ENCODE results near the gene SCUBE3. TPM values are rescaled to one million over a fixed set of nuclear protein-coding genes. Genes with fewer than 3 reads are reported as not detected.

Gene SCUBE3
- total and polyA plus RNA-seq, 2 of the 13 experiments (the other 11 are each of a cell fraction or from before 2014, with no cell fraction given), result not detected

DNA sequence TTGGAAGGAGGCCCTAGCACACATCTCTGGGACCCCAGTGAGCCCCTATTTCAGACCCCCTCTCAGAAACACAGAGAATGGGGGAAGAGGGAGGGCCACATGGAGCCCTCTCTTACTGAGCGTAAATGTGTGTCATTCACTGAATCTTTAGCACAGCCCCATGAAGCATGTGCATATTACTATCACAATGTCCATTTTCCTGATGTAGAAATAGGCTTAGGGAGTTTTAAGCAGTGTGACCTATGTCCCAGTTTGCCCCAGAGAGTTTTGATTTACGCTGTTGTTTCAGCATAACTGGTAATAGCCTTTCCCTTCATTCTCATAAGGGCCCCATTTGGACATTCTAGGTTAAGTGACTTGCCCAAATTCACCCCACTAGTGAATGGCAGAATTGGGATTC is 47.6 kb upstream of the SCUBE3 start:
- intact Hi-C loops (cut with micrococcal nuclease; ENCODE audit: unreplicated experiment) (no loop called here), in situ Hi-C loops (cut with HindIII; ENCODE audit: extremely low pct_ligation_motif_present, low pct_unique_long_range_greater_than_20kb) (no loop called here)
- WGBS (ENCODE audit: low lambda C conversion rate), result 30% methylated on average over 2 of the region's 2 CpGs
- Histone ChIP-seq H3K27me3 (ENCODE audit: control insufficient read depth in 1 of 2, insufficient read depth in 2 of 2, low read length in 2 of 2) (0 out of 5 replicates have a peak, but pooled peaks cover 0 to 5% of the 10 kb centered on the region in 2 experiments), H3K9ac (ENCODE audit: insufficient read depth, low read depth, low read length) (no peak overlapping the region), H2AFZ (ENCODE audit: low read length) (no peak overlapping the region), H3K27ac (ENCODE audit: extremely low read length, insufficient read depth, low read length) (no peak overlapping the region), H3K4me3 (replicated peaks in 1 of 3; ENCODE audit: insufficient read depth in 1 of 3, low read depth in 2 of 3, low read length in 3 of 3) (0 out of 6 replicates have a peak overlapping the region, but pooled peaks of 2 of the 3 experiments have one; percentile 3 to 4), H4K20me1 (ENCODE audit: insufficient read depth, low read length) (no peaks in the 10 kb centered on the region), H3K36me3 (replicated peaks in 1 of 2; ENCODE audit: control insufficient read depth in 1 of 2, insufficient read depth in 2 of 2, low read length in 2 of 2) (no peaks in the 10 kb centered on the region), H3K79me2 (ENCODE audit: insufficient read depth, low read length) (no peaks in the 10 kb centered on the region), H3K9me3 (ENCODE audit: low read length) (0 out of 2 replicates have a peak, but pooled peaks cover 4% of the 10 kb centered on the region), H3K4me2 (ENCODE audit: low read depth, low read length) (peak overlapping the region; percentile 60), H3K4me1 (ENCODE audit: insufficient read depth, low read length) (peaks cover 60% of the 10 kb centered on the region)
- ATAC-seq (peak; percentile 6; the same call in 2 of the 3 replicates), FAIRE-seq (no peak), DNase-seq (ENCODE audit: low spot score) (no peak)
- ChIA-PET POLR2A (no interaction called here), CTCF (ENCODE audit: low intra/inter-chr PET ratio, low total read pairs) (no interaction called here)
- BruUV-seq (replicated peaks), result no TSS peak
- TF ChIP-seq, protein P1, sequence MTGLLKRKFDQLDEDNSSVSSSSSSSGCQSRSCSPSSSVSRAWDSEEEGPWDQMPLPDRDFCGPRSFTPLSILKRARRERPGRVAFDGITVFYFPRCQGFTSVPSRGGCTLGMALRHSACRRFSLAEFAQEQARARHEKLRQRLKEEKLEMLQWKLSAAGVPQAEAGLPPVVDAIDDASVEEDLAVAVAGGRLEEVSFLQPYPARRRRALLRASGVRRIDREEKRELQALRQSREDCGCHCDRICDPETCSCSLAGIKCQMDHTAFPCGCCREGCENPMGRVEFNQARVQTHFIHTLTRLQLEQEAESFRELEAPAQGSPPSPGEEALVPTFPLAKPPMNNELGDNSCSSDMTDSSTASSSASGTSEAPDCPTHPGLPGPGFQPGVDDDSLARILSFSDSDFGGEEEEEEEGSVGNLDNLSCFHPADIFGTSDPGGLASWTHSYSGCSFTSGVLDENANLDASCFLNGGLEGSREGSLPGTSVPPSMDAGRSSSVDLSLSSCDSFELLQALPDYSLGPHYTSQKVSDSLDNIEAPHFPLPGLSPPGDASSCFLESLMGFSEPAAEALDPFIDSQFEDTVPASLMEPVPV (CRISPR knock-in tag; IDR thresholded peaks at IDR 0.05), result no peak
- TF ChIP-seq ZNF609 (CRISPR knock-in tag; IDR thresholded peaks at IDR 0.05; ENCODE audit: borderline replicate concordance) (0 out of 2 replicates have a peak, but pooled peaks have one; percentile 1), EP300 (IDR thresholded peaks at IDR 0.05; ENCODE audit: low read depth in 2 of 2, low read length in 2 of 2) (no peak), EP300 (CRISPR knock-in tag; IDR thresholded peaks at IDR 0.05; ENCODE audit: borderline replicate concordance) (no peak), HDAC2 (CRISPR knock-in tag; IDR thresholded peaks at IDR 0.05) (no peak), ZNF207 (IDR thresholded peaks at IDR 0.05; ENCODE audit: borderline replicate concordance) (no peak), ELF4 (CRISPR knock-in tag; IDR thresholded peaks at IDR 0.05; ENCODE audit: borderline replicate concordance) (0 out of 2 replicates have a peak, but pooled peaks have one; percentile 2), NFIC (IDR thresholded peaks at IDR 0.05; ENCODE audit: low read length) (0 out of 2 replicates have a peak, but pooled peaks have one; percentile 5), NPAS2 (CRISPR knock-in tag; IDR thresholded peaks at IDR 0.05; ENCODE audit: borderline replicate concordance) (no peak), MEF2D (CRISPR knock-in tag; IDR thresholded peaks at IDR 0.05) (0 out of 2 replicates have a peak, but pooled peaks have one; percentile 10), ZFP36L1 (CRISPR knock-in tag; IDR thresholded peaks at IDR 0.05) (0 out of 2 replicates have a peak, but pooled peaks have one; percentile 52), NFRKB (IDR thresholded peaks at IDR 0.05) (no peak)
- TF ChIP-seq, protein P2, sequence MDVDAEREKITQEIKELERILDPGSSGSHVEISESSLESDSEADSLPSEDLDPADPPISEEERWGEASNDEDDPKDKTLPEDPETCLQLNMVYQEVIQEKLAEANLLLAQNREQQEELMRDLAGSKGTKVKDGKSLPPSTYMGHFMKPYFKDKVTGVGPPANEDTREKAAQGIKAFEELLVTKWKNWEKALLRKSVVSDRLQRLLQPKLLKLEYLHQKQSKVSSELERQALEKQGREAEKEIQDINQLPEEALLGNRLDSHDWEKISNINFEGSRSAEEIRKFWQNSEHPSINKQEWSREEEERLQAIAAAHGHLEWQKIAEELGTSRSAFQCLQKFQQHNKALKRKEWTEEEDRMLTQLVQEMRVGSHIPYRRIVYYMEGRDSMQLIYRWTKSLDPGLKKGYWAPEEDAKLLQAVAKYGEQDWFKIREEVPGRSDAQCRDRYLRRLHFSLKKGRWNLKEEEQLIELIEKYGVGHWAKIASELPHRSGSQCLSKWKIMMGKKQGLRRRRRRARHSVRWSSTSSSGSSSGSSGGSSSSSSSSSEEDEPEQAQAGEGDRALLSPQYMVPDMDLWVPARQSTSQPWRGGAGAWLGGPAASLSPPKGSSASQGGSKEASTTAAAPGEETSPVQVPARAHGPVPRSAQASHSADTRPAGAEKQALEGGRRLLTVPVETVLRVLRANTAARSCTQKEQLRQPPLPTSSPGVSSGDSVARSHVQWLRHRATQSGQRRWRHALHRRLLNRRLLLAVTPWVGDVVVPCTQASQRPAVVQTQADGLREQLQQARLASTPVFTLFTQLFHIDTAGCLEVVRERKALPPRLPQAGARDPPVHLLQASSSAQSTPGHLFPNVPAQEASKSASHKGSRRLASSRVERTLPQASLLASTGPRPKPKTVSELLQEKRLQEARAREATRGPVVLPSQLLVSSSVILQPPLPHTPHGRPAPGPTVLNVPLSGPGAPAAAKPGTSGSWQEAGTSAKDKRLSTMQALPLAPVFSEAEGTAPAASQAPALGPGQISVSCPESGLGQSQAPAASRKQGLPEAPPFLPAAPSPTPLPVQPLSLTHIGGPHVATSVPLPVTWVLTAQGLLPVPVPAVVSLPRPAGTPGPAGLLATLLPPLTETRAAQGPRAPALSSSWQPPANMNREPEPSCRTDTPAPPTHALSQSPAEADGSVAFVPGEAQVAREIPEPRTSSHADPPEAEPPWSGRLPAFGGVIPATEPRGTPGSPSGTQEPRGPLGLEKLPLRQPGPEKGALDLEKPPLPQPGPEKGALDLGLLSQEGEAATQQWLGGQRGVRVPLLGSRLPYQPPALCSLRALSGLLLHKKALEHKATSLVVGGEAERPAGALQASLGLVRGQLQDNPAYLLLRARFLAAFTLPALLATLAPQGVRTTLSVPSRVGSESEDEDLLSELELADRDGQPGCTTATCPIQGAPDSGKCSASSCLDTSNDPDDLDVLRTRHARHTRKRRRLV (CRISPR knock-in tag; IDR thresholded peaks at IDR 0.05), result no peak
